Measurements from ENCODE around the gene HK1. TPM values are rescaled to one million over a fixed set of nuclear protein-coding genes. Genes with fewer than 3 reads are reported as not detected.

The HK1 gene
- total and polyA plus RNA-seq, 2 of the 4 experiments (the other 2 are of a cell fraction): 53.7 to 90.5 TPM

DNA sequence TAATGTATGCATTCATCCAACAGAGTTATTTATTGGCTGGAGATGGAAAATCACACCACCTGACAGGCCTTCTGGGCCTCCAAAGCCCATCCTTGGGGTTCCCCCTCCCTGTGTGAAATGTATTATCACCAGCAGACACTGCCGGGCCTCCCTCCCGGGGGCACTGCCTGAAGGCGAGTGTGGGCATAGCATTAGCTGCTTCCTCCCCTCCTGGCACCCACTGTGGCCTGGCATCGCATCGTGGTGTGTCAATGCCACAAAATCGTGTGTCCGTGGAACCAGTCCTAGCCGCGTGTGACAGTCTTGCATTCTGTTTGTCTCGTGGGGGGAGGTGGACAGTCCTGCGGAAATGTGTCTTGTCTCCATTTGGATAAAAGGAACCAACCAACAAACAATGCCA, 123.1 kb downstream of the HK1 start:
- peaks cover 19% of the 10 kb centered on the region for H3K36me3 ChIP-seq (ENCODE audit: control insufficient read depth, insufficient read depth, low read length)
- no peak overlapping the region for H3K14ac ChIP-seq (replicated peaks; ENCODE audit: low read depth, low read length)
- no peak overlapping the region for H2AK9ac ChIP-seq (replicated peaks; ENCODE audit: low read depth, low read length, poor library complexity)
- peaks cover 9% of the 10 kb centered on the region; the same call in 1 of the 2 replicates for H4K20me1 ChIP-seq (ENCODE audit: insufficient read depth, low read length)
- no peak overlapping the region for H3K18ac ChIP-seq (ENCODE audit: low read depth, low read length)
- ChIA-PET POLR2A (ENCODE audit: unreplicated experiment) (no interaction called here), CTCF (no interaction called here)
- H3K27ac ChIP-seq (ENCODE audit: insufficient read depth, low read length): no peak overlapping the region
- H2BK5ac ChIP-seq (ENCODE audit: low read depth, low read length, poor library complexity, severe bottlenecking): no peak overlapping the region
- H3K56ac ChIP-seq (ENCODE audit: extremely low read depth, insufficient read depth, low read length): no peak overlapping the region
- TSS peak; percentile 97 for BruUV-seq (replicated peaks)
- H3K23ac ChIP-seq (ENCODE audit: low read depth, low read length): no peak overlapping the region
- TF ChIP-seq RFX5 (IDR thresholded peaks at IDR 0.05; ENCODE audit: low read depth, low read length) (no peak), SMC3 (IDR thresholded peaks at IDR 0.05; ENCODE audit: low read depth, low read length) (no peak), FOS (IDR thresholded peaks at IDR 0.05; ENCODE audit: low read depth, low read length) (no peak), CEBPB (IDR thresholded peaks at IDR 0.05; ENCODE audit: low read depth, low read length) (no peak), NFE2L2 (IDR thresholded peaks at IDR 0.05; ENCODE audit: low read depth, low read length) (no peak), POLR2A (IDR thresholded peaks at IDR 0.05; ENCODE audit: low read depth, low read length) (no peak), MAFK (IDR thresholded peaks at IDR 0.05; ENCODE audit: low read depth, low read length) (no peak), MAZ (IDR thresholded peaks at IDR 0.05; ENCODE audit: borderline replicate concordance, low read depth, low read length) (no peak), RAD21 (IDR thresholded peaks at IDR 0.05; ENCODE audit: low read length) (no peak), BHLHE40 (IDR thresholded peaks at IDR 0.05; ENCODE audit: low read depth, low read length) (no peak), CHD1 (IDR thresholded peaks at IDR 0.05; ENCODE audit: low read depth, low read length) (no peak), RCOR1 (IDR thresholded peaks at IDR 0.05; ENCODE audit: insufficient replicate concordance, low read length) (no peak)
- TF ChIP-seq, protein P1, sequence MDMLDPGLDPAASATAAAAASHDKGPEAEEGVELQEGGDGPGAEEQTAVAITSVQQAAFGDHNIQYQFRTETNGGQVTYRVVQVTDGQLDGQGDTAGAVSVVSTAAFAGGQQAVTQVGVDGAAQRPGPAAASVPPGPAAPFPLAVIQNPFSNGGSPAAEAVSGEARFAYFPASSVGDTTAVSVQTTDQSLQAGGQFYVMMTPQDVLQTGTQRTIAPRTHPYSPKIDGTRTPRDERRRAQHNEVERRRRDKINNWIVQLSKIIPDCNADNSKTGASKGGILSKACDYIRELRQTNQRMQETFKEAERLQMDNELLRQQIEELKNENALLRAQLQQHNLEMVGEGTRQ (IDR thresholded peaks at IDR 0.05; ENCODE audit: low read depth, low read length): no peak
- TF ChIP-seq, protein P2, sequence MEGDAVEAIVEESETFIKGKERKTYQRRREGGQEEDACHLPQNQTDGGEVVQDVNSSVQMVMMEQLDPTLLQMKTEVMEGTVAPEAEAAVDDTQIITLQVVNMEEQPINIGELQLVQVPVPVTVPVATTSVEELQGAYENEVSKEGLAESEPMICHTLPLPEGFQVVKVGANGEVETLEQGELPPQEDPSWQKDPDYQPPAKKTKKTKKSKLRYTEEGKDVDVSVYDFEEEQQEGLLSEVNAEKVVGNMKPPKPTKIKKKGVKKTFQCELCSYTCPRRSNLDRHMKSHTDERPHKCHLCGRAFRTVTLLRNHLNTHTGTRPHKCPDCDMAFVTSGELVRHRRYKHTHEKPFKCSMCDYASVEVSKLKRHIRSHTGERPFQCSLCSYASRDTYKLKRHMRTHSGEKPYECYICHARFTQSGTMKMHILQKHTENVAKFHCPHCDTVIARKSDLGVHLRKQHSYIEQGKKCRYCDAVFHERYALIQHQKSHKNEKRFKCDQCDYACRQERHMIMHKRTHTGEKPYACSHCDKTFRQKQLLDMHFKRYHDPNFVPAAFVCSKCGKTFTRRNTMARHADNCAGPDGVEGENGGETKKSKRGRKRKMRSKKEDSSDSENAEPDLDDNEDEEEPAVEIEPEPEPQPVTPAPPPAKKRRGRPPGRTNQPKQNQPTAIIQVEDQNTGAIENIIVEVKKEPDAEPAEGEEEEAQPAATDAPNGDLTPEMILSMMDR (conservative IDR thresholded peaks at IDR 0.05; ENCODE audit: low read depth, low read length): no peak
- DNase-seq (no peak), ATAC-seq (ENCODE audit: low read depth) (no peak)
- no peak overlapping the region for H2AFZ ChIP-seq (replicated peaks; ENCODE audit: low read length, poor library complexity)
- H3K79me1 ChIP-seq (ENCODE audit: low read depth in 1 of 2, low read length in 2 of 2): peaks cover 0 to 8% of the 10 kb centered on the region in 2 experiments; a peak in 1 of 4 replicates
- peaks cover 20% of the 10 kb centered on the region for H3K9me1 ChIP-seq (ENCODE audit: insufficient read depth, low read length)
- no peaks in the 10 kb centered on the region for H3K27me3 ChIP-seq (ENCODE audit: control insufficient read depth, insufficient read depth, low read length)
- no peak overlapping the region for H2BK120ac ChIP-seq (ENCODE audit: low read depth, low read length)
- no peak overlapping the region for H3K4me3 ChIP-seq (ENCODE audit: insufficient read depth, low read depth, low read length)
- no CpG with 5 or more reads among the region's 11 CpGs for WGBS, 2 experiments (ENCODE audit: extremely low coverage in 2 of 2, insufficient read length in 1 of 2)
- no peak overlapping the region for H2BK20ac ChIP-seq (ENCODE audit: low read depth, low read length)
- H2BK15ac ChIP-seq (ENCODE audit: low read depth, low read length): no peak overlapping the region
- in situ Hi-C loops (cut with MboI; ENCODE audit: low sequenced_read_pairs) (no loop called here), intact Hi-C loops (cut with micrococcal nuclease) (no loop called here), dilution Hi-C loops (cut with HindIII; ENCODE audit: low sequenced_read_pairs, unreplicated experiment) (no loop called here)
- no peaks in the 10 kb centered on the region for H3K9me3 ChIP-seq (ENCODE audit: control insufficient read depth, insufficient read depth, low read length)
- H3K4me1 ChIP-seq (ENCODE audit: control insufficient read depth, insufficient read depth, low read length): peaks cover 19% of the 10 kb centered on the region
- H4K91ac ChIP-seq (ENCODE audit: insufficient read depth, low read depth, low read length): no peak overlapping the region
- no peak overlapping the region for H4K8ac ChIP-seq (ENCODE audit: low read depth in 2 of 2, low read length in 2 of 2)
- no peak overlapping the region for H3K9ac ChIP-seq (ENCODE audit: low read depth, low read length)
- H2AK5ac ChIP-seq (ENCODE audit: low read depth, low read length): no peak overlapping the region
- no peak overlapping the region for H4K5ac ChIP-seq (ENCODE audit: low read depth, low read length)
- H3K4ac ChIP-seq (ENCODE audit: low read depth, low read length): no peak overlapping the region
- H3K4me2 ChIP-seq (ENCODE audit: low read depth, low read length): no peak overlapping the region
